H1 (cell line): ENCODE results near the gene NBL1.
A peak's percentile ranks its signal among the peaks of the same experiment; 100 is the strongest.

Experiments
- ATF3 ChIP-seq: IDR thresholded peaks from 2 replicates; pipeline ENCODE4 v1.6.1; 2011; ENCODE audit warnings: low read depth, mild to moderate bottlenecking, low read length; ENCODE audit not compliant: insufficient read depth
- EZH2 ChIP-seq: fragments of 200-600 bp; sonication (generic); IDR thresholded peaks from 2 replicates; pipeline ENCODE4 v1.7.1; 2012; ENCODE audit warnings: low read depth, mild to moderate bottlenecking, moderate library complexity, low read length, inconsistent platforms; ENCODE audit not compliant: severe bottlenecking
- POLR2A ChIP-seq, 2 experiments: IDR thresholded peaks; 1 replicate in 1 of 2; 2 replicates in 1 of 2; pipeline ENCODE4 v1.6.1; 2011; ENCODE audit warnings: low read depth in 2 of 2, low read length in 2 of 2, mild to moderate bottlenecking in 2 of 2; ENCODE audit errors: control extremely low read depth in 1 of 2
- TF ChIP-seq, protein P1 (sequence below), 3 experiments: IDR thresholded peaks; 1 replicate in 2 of 3; 2 replicates in 1 of 3; pipeline versions ENCODE4 v1.5.1 to v1.6.1; 2011; ENCODE audit warnings: low read length in 3 of 3, mild to moderate bottlenecking in 3 of 3, inconsistent platforms in 2 of 3, low read depth in 1 of 3, moderate library complexity in 1 of 3; ENCODE audit not compliant: insufficient read depth in 1 of 3; ENCODE audit errors: control extremely low read depth in 1 of 3

DNA sequence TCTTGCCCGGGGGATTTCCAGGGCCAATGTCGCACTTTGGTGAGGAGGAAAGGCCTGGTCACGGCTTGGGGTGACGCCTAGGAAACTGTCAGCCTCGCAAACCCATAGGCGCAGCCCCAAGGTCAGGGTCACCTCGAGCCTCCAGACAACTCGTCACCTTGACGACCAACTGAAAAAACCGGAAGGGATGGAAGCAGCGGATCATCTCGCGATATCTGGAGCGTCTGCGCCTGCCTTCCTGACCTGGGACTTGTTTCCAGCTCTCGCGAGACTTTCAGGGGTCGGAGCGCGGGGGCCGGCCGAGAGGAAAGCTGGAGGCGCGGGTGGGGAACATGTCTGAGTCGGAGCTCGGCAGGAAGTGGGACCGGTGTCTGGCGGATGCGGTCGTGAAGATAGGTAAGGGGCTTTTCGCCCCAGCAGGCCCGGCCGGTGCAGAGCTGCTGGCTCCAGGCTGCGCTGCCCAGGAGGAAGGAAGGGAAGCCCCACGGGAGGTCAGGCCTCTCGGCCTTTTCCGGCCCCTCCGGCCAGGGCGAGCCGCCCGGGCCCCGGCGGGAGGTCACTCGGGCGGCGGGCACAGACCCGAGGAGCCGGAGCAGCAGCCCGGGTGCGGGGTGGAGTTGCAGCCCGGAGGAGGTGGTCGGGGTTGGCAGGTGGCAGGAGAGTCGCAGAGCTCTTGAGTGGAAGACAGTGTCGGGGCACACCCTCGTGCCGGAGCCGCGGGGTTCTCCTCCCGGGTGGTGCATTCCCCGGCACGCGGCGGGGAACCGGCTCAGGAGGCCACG lies 47.2 kb upstream of the NBL1 start:
- TF ChIP-seq, protein P1, sequence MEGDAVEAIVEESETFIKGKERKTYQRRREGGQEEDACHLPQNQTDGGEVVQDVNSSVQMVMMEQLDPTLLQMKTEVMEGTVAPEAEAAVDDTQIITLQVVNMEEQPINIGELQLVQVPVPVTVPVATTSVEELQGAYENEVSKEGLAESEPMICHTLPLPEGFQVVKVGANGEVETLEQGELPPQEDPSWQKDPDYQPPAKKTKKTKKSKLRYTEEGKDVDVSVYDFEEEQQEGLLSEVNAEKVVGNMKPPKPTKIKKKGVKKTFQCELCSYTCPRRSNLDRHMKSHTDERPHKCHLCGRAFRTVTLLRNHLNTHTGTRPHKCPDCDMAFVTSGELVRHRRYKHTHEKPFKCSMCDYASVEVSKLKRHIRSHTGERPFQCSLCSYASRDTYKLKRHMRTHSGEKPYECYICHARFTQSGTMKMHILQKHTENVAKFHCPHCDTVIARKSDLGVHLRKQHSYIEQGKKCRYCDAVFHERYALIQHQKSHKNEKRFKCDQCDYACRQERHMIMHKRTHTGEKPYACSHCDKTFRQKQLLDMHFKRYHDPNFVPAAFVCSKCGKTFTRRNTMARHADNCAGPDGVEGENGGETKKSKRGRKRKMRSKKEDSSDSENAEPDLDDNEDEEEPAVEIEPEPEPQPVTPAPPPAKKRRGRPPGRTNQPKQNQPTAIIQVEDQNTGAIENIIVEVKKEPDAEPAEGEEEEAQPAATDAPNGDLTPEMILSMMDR (IDR thresholded peaks at IDR 0.05; ENCODE audit: control extremely low read depth in 1 of 3, insufficient read depth in 1 of 3, low read depth in 1 of 3, low read length in 3 of 3) = no peak
- TF ChIP-seq POLR2A (IDR thresholded peaks at IDR 0.05; ENCODE audit: control extremely low read depth in 1 of 2, low read depth in 2 of 2, low read length in 2 of 2) (peak in 1 of 2 experiments; percentile 64; a peak in 2 of 3 replicates), ATF3 (no peak), EZH2 (no peak)
